ENCODE measurements around the gene CTSW.
A peak's percentile ranks its signal among the peaks of the same experiment; 100 is the strongest.

GRCh38 chr11:65900125-65900898, 20.7 kb downstream of the CTSW start, which contains the start of gene FOSL1:
- TF ChIP-seq CTCF (IDR thresholded peaks at IDR 0.05) (peak in 1 of 5 experiments; percentile 23), EP300 (IDR thresholded peaks at IDR 0.05) (peak in 1 of 2 donors; percentile 52), POLR2A (IDR thresholded peaks at IDR 0.05) (no peak)
